Measurements from ENCODE around the gene NISCH. TPM values are rescaled to one million over a fixed set of nuclear protein-coding genes. Genes with fewer than 3 reads are reported as not detected.

Gene NISCH
- total RNA-seq, 1 donor from 2014 or later = 80.5 TPM

GRCh38 chr3:52477796-52478095 lies 22.3 kb downstream of the NISCH start:
- Histone ChIP-seq H3K4me3 (no peak overlapping the region), H2AFZ (replicated peaks) (no peak overlapping the region), H3K36me3 (peaks cover 5% of the 10 kb centered on the region), H3F3A (ENCODE audit: low read depth) (no peaks in the 10 kb centered on the region), H4K20me1 (ENCODE audit: low read depth) (peaks cover 12% of the 10 kb centered on the region), H3K9me3 (ENCODE audit: low read depth) (no peaks in the 10 kb centered on the region), H3K4me2 (no peak overlapping the region), H3K27ac (no peak overlapping the region), H3K4me1 (no peaks in the 10 kb centered on the region), H3K9ac (no peak overlapping the region), H3K27me3 (no peaks in the 10 kb centered on the region), H3K79me2 (ENCODE audit: low read depth) (no peaks in the 10 kb centered on the region)
- peaks cover 40% of the 10 kb centered on the region for H3K36me3 Mint-ChIP-seq
- H3K27ac Mint-ChIP-seq = no peak overlapping the region
- peaks cover 3% of the 10 kb centered on the region for H3K4me1 Mint-ChIP-seq
- H3K4me3 Mint-ChIP-seq = no peak overlapping the region
- H3K9me3 Mint-ChIP-seq = no peaks in the 10 kb centered on the region
- TF ChIP-seq EZH2phosphoT487 (IDR thresholded peaks at IDR 0.05) (no peak), CTCF (IDR thresholded peaks at IDR 0.05) (no peak), EZH2 (IDR thresholded peaks at IDR 0.05) (no peak)
- no peaks in the 10 kb centered on the region for H3K27me3 Mint-ChIP-seq (ENCODE audit: insufficient read depth, low read depth)
- no peak for DNase-seq (ENCODE audit: low spot score)

- Mint-ChIP-seq H3K4me1 (peaks cover 11% of the 10 kb centered on the region), H3K27ac (no peak overlapping the region), H3K27me3 (ENCODE audit: insufficient read depth, low read depth) (no peaks in the 10 kb centered on the region), H3K9me3 (no peaks in the 10 kb centered on the region), H3K36me3 (peaks cover 43% of the 10 kb centered on the region), H3K4me3 (no peak overlapping the region)
- H3K27me3 ChIP-seq = no peaks in the 10 kb centered on the region
- H3K27ac ChIP-seq = no peak overlapping the region
- H3K36me3 ChIP-seq = no peaks in the 10 kb centered on the region
- no peaks in the 10 kb centered on the region for H3K4me1 ChIP-seq
- H2AFZ ChIP-seq (replicated peaks) = no peak overlapping the region
- H4K20me1 ChIP-seq (ENCODE audit: low read depth) = peaks cover 12% of the 10 kb centered on the region
- no peak for DNase-seq (ENCODE audit: low spot score)
- TF ChIP-seq EZH2phosphoT487 (IDR thresholded peaks at IDR 0.05) (no peak), EZH2 (IDR thresholded peaks at IDR 0.05) (no peak), CTCF (IDR thresholded peaks at IDR 0.05) (no peak)
- H3K9ac ChIP-seq = no peak overlapping the region
- H3K4me3 ChIP-seq = no peak overlapping the region
- no peak overlapping the region for H3K4me2 ChIP-seq
- no peaks in the 10 kb centered on the region for H3K9me3 ChIP-seq (ENCODE audit: low read depth)
- no peaks in the 10 kb centered on the region for H3F3A ChIP-seq (ENCODE audit: low read depth)
- H3K79me2 ChIP-seq (ENCODE audit: low read depth) = no peaks in the 10 kb centered on the region
Observed at GRCh38 chr3:52479037-52479876, 23.9 kb downstream of the NISCH start.

- peaks cover 40% of the 10 kb centered on the region for H3K36me3 Mint-ChIP-seq
- no peak overlapping the region for H3K9ac ChIP-seq
Observed at GRCh38 chr3:52479877-52480575, 24.6 kb downstream of the NISCH start.

More at GRCh38 chr3:52479877-52480575, 24.6 kb downstream of the NISCH start:
- Histone ChIP-seq H3K36me3 (no peaks in the 10 kb centered on the region), H4K20me1 (ENCODE audit: low read depth) (peaks cover 12% of the 10 kb centered on the region), H3K27me3 (no peaks in the 10 kb centered on the region), H3K4me3 (no peak overlapping the region), H3K9me3 (ENCODE audit: low read depth) (no peaks in the 10 kb centered on the region), H3K27ac (no peak overlapping the region), H3K4me1 (no peaks in the 10 kb centered on the region), H3K4me2 (no peak overlapping the region), H3F3A (ENCODE audit: low read depth) (no peaks in the 10 kb centered on the region), H2AFZ (replicated peaks) (no peak overlapping the region), H3K79me2 (ENCODE audit: low read depth) (no peaks in the 10 kb centered on the region)
- Mint-ChIP-seq H3K4me1 (peaks cover 17% of the 10 kb centered on the region), H3K27me3 (ENCODE audit: insufficient read depth, low read depth) (no peaks in the 10 kb centered on the region), H3K9me3 (no peaks in the 10 kb centered on the region), H3K4me3 (no peak overlapping the region), H3K27ac (no peak overlapping the region)
- TF ChIP-seq EZH2phosphoT487 (IDR thresholded peaks at IDR 0.05) (no peak), EZH2 (IDR thresholded peaks at IDR 0.05) (no peak), CTCF (IDR thresholded peaks at IDR 0.05) (no peak)
- no peak for DNase-seq (ENCODE audit: low spot score)
